Heart left ventricle (tissue), 16 donors: ENCODE measurements around the gene TTLL11. TPM values are rescaled to one million over a fixed set of nuclear protein-coding genes. Genes with fewer than 3 reads are reported as not detected.

Experiments used
- ATAC-seq, 4 donors: fragments of 200-7000 bp; cut with Tn5 transposase; one replicate each; pipeline ENCODE4 v1.9.1; 2020 to 2022; ENCODE audit warnings: moderate library complexity in 4 of 4, mild to moderate bottlenecking in 3 of 4, moderate number of reproducible peaks in 1 of 4
- DNase-seq, 5 donors: peaks; one replicate each; pipeline ENCODE4 v3.0.0-alpha.2; 2020
- H3K27ac ChIP-seq, 12 donors: fragments of 200-600 bp; sonication (generic) in 4 of 12; one replicate each; pipeline versions ENCODE4 v1.5.0 to v1.8.0; 2016 to 2022; ENCODE audit warnings: mild to moderate bottlenecking in 2 of 12
- H3K27me3 ChIP-seq, 9 donors: fragments of 200-600 bp; sonication (generic) in 2 of 9; one replicate each; pipeline versions ENCODE4 v1.5.1 to v1.8.0; 2016 to 2022; ENCODE audit warnings: mild to moderate bottlenecking in 3 of 9
- H3K36me3 ChIP-seq, 9 donors: fragments of 200-600 bp; sonication (generic) in 2 of 9; one replicate each; pipeline versions ENCODE4 v1.5.0 to v1.8.0; 2018 to 2022; ENCODE audit warnings: mild to moderate bottlenecking in 2 of 9
- H3K4me1 ChIP-seq, 12 donors: fragments of 200-600 bp; sonication (generic) in 4 of 12; one replicate each; pipeline versions ENCODE4 v1.5.0 to v1.8.0; 2016 to 2022; ENCODE audit warnings: mild to moderate bottlenecking in 3 of 12
- H3K4me3 ChIP-seq, 12 donors: fragments of 200-600 bp; sonication (generic) in 4 of 12; one replicate each; pipeline versions ENCODE4 v1.5.0 to v1.8.0; 2017 to 2022; ENCODE audit warnings: mild to moderate bottlenecking in 9 of 12, moderate library complexity in 4 of 12
- H3K9me3 ChIP-seq, 12 donors: fragments of 200-600 bp; sonication (generic) in 4 of 12; one replicate each; pipeline versions ENCODE4 v1.5.0 to v1.8.0; 2016 to 2022; ENCODE audit warnings: mild to moderate bottlenecking in 1 of 12
- CTCF ChIP-seq, 12 donors: fragments of 200-600 bp; sonication (generic) in 4 of 12; IDR thresholded peaks; one replicate each; pipeline versions ENCODE4 v1.5.0 to v1.8.0; 2018 to 2022; ENCODE audit warnings: antibody characterized with exemption in 12 of 12, mild to moderate bottlenecking in 5 of 12
- POLR2A ChIP-seq, 2 donors: fragments of 450-650 bp; IDR thresholded peaks; one replicate each; pipeline ENCODE4 v1.6.1; 2017; ENCODE audit warnings: antibody characterized with exemption in 2 of 2, mild to moderate bottlenecking in 2 of 2, moderate library complexity in 2 of 2
- WGBS, 4 donors: extraction: QIAGEN DNeasy Blood & Tissue Kit in 2 of 4; methylation state at CpG; one replicate each; pipeline versions ENCODE4 v1.1.5 to v1.1.7; 2013 to 2018; 5-methylcytosine and 5-hydroxymethylcytosine counted together
- intact Hi-C, 10 donors: fragments of 100-400 bp; cut with DNase I; formaldehyde crosslinking; loops; one replicate each; pipeline versions ENCODE4 v1.11.1 to v1.14.2; 2022
- polyA plus RNA-seq, 2 donors: library from polyadenylated mRNA; stranded (reverse); fragments of 200-250 nt; gene quantifications; one replicate each; pipeline ENCODE4 v1.2.3, GENCODE V29; 2013
- total RNA-seq, 9 donors: library from RNA; depleted of rRNA in 2 of 9; stranded (reverse); fragments of >200 nt in 2 of 9; fragmentation: NEBNext Ultra II Directional in 3 of 9; extraction: Animal tissue kit (Norgen Biotek cat#: 25700) in 3 of 9; gene quantifications; one replicate each; pipeline versions ENCODE4 v1.1.0 to v1.2.4, GENCODE V29; 2016 to 2023
- donor health status: ischemic (EF 13 %, LVEDD 7.1; RV severe dilation, severe dysfunction).
- donor health status: healthy with polysubstance abuse.
- donor health status: DM: no; HTN: yes; CAD: no.
- donor health status: DM: no; HTN: no; CAD: no.
- donor health status: ischemic (EF 25% LVEDD 6.9; RV normal size, moderate dysfunction).
- donor health status: ischemic (EF 25% LVEDD 5.7; RV mildly dilated, moderate dysfunction).
- donor health status: healthy.
- donor health status: DM: yes; HTN: yes; CAD: no.
- donor health status: ischemic (EF 35%, LVEDD 5.7; RV mildly dilated, moderate dysfunction).
- donor health status: nonischemic (EF 11% LVEDD 7.7; RV severe dilation, severe dysfunction).
- donor health status: DM: yes; HTN: yes; CAD: no.
- donor health status: PGD.
- donor health status: ischemic (EF 29% LVEDD 5.4; RV normal size, mild dysfunction).
- donor health status: nonischemic (EF 23%, LVEDD 6.1; RV moderate dilation, normal function).

Gene TTLL11
- total and polyA plus RNA-seq, 11 donors, result 2.7 to 10.9 (median 7.9) TPM

GRCh38 chr9:121849554-121849953 is 243.6 kb downstream of the TTLL11 start:
- H3K4me1 ChIP-seq, result peaks cover 0 to 18% (median 11%) of the 10 kb centered on the region in 12 donors
- no peak overlapping the region for H3K27ac ChIP-seq
- H3K27me3 ChIP-seq, result no peaks in the 10 kb centered on the region
- DNase-seq (no peak), ATAC-seq (no peak)
- H3K36me3 ChIP-seq, result no peaks in the 10 kb centered on the region
- H3K4me3 ChIP-seq, result no peak overlapping the region
- intact Hi-C loops, result no loop called here
- H3K9me3 ChIP-seq, result peaks cover 0 to 39% (median 2%) of the 10 kb centered on the region in 12 donors
- TF ChIP-seq POLR2A (IDR thresholded peaks at IDR 0.05) (no peak), CTCF (IDR thresholded peaks at IDR 0.05) (no peak)
- 70 to 86% (median 73%) methylated on average over 4 of the region's 4 CpGs for WGBS, 4 donors

- Histone ChIP-seq H3K9me3 (peaks cover 0 to 42% (median 2%) of the 10 kb centered on the region in 12 donors), H3K4me1 (peaks cover 0 to 8% (median 0%) of the 10 kb centered on the region in 12 donors), H3K27ac (peak overlapping the region in 1 of 12 donors; percentile 45), H3K4me3 (no peak overlapping the region), H3K36me3 (no peaks in the 10 kb centered on the region), H3K27me3 (no peaks in the 10 kb centered on the region)
- DNase-seq, result no peak
- no peak for TF ChIP-seq POLR2A (IDR thresholded peaks at IDR 0.05)
- no peak for TF ChIP-seq CTCF (IDR thresholded peaks at IDR 0.05)
- ATAC-seq, result no peak
- WGBS, 4 donors, result 47 to 76% (median 48%) methylated on average over 2 of the region's 2 CpGs
- intact Hi-C loops, result no loop called here
These were observed 248.5 kb downstream of the TTLL11 start for GRCh38 chr9:121844562-121844961.

- Histone ChIP-seq H3K4me1 (peaks cover 0 to 8% (median 0%) of the 10 kb centered on the region in 12 donors), H3K27ac (peak overlapping the region in 2 of 12 donors; percentile 18 to 45), H3K36me3 (no peaks in the 10 kb centered on the region), H3K9me3 (peaks cover 0 to 38% (median 2%) of the 10 kb centered on the region in 12 donors), H3K27me3 (no peaks in the 10 kb centered on the region), H3K4me3 (no peak overlapping the region)
- DNase-seq, result no peak
- WGBS, 4 donors, result 31 to 54% (median 48%) methylated on average over 2 of the region's 2 CpGs
- intact Hi-C loops, result no loop called here
- TF ChIP-seq CTCF (IDR thresholded peaks at IDR 0.05), result no peak
- no peak for TF ChIP-seq POLR2A (IDR thresholded peaks at IDR 0.05)
- peak in 2 of 4 donors; percentile 33 to 81 for ATAC-seq
These were observed 249.0 kb downstream of the TTLL11 start for GRCh38 chr9:121844098-121844497.

GRCh38 chr9:121842612-121842978 is 250.5 kb downstream of the TTLL11 start:
- ATAC-seq (no peak), DNase-seq (no peak)
- no peaks in the 10 kb centered on the region for H3K27me3 ChIP-seq
- TF ChIP-seq POLR2A (IDR thresholded peaks at IDR 0.05) (no peak), CTCF (IDR thresholded peaks at IDR 0.05) (no peak)
- H3K4me3 ChIP-seq, result no peak overlapping the region
- peaks cover 0 to 22% (median 0%) of the 10 kb centered on the region in 12 donors for H3K9me3 ChIP-seq
- no peaks in the 10 kb centered on the region for H3K36me3 ChIP-seq
- peaks cover 0 to 11% (median 0%) of the 10 kb centered on the region in 12 donors for H3K4me1 ChIP-seq
- no peak overlapping the region for H3K27ac ChIP-seq
- intact Hi-C loops, result no loop called here
- WGBS, 4 donors, result 81 to 92% (median 84%) methylated on average over 2 of the region's 2 CpGs
